Placental epithelial cell (primary cell): ENCODE measurements around the gene HAUS5. TPM values are rescaled to one million over a fixed set of nuclear protein-coding genes. Genes with fewer than 3 reads are reported as not detected.

Experiments used
- total RNA-seq: library from RNA; depleted of rRNA; stranded (reverse); fragments of >200 nt; gene quantifications from 2 replicates; pipeline ENCODE4 v1.2.3, GENCODE V29; 2012

HAUS5 gene
- total RNA-seq: 8.4 and 9.0 TPM in 2 replicates

GRCh38 chr19:35612559-35613321 lies at the start of gene HAUS5:
HAUS5 (plus strand) TSS chr19:35612735; CDS start chr19:35612795, 60 bp downstream.

GRCh38 chr19:35563207-35563829 lies 49.2 kb upstream of the HAUS5 start, which contains the start of gene ATP4A:
ATP4A (minus strand) TSS chr19:35563658; CDS start chr19:35563629, 29 bp downstream.

GRCh38 chr19:35585848-35586247 lies 26.7 kb upstream of the HAUS5 start, which contains the start of gene PMIS2:
PMIS2 (plus strand) TSS chr19:35586173; CDS start chr19:35586260, 87 bp downstream.

GRCh38 chr19:35628565-35629331 lies 16.2 kb downstream of the HAUS5 start, which contains the start of gene RBM42:
RBM42 (plus strand) TSS chr19:35629036; CDS start chr19:35629154, 118 bp downstream.

GRCh38 chr19:35641515-35642151 lies 29.1 kb downstream of the HAUS5 start, which contains the start of gene ETV2:
ETV2 (plus strand) TSS chr19:35641745; CDS start chr19:35642461, 716 bp downstream.

GRCh38 chr19:35648017-35648961 lies 35.8 kb downstream of the HAUS5 start, which contains the start of gene COX6B1:
COX6B1 (plus strand) TSS chr19:35648323; CDS start chr19:35651244, 2,921 bp downstream.

GRCh38 chr19:35666251-35666913 lies 53.8 kb downstream of the HAUS5 start, which contains the start of gene UPK1A:
UPK1A (plus strand) TSS chr19:35666517; CDS start chr19:35666813, 296 bp downstream.

Other genes with a start within 250 kb of the HAUS5 start
- gene GPR42, start 241.7 kb upstream of the HAUS5 start, total RNA-seq: not detected in 2 replicates
- not detected in 2 replicates for gene FFAR2, start 164.5 kb upstream of the HAUS5 start, total RNA-seq
- gene KRTDAP, start 122.3 kb upstream of the HAUS5 start, total RNA-seq: not detected in 2 replicates
- 19.2 and 24.3 TPM in 2 replicates for gene DMKN, start 99.1 kb upstream of the HAUS5 start, total RNA-seq
- gene SBSN, start 84.4 kb upstream of the HAUS5 start, total RNA-seq: not detected in 2 replicates
- not detected in 2 replicates for gene GAPDHS, start 79.3 kb upstream of the HAUS5 start, total RNA-seq
- gene TMEM147, start 67.1 kb upstream of the HAUS5 start, total RNA-seq: 83.2 and 109 TPM in 2 replicates
- gene ATP4A, start 49.1 kb upstream of the HAUS5 start, total RNA-seq: not detected in 2 replicates
- not detected in 2 replicates for gene PMIS2, start 26.6 kb upstream of the HAUS5 start, total RNA-seq
- gene RBM42, start 16.3 kb downstream of the HAUS5 start, total RNA-seq: 49.5 and 79.6 TPM in 2 replicates
- gene ETV2, start 29.0 kb downstream of the HAUS5 start, total RNA-seq: 0.79 TPM in 1 of 2 replicates, not detected in the other
- gene COX6B1, start 35.6 kb downstream of the HAUS5 start, total RNA-seq: 268 and 559 TPM in 2 replicates
- gene UPK1A, start 53.8 kb downstream of the HAUS5 start, total RNA-seq: 0.39 TPM in 1 of 2 replicates, not detected in the other
- gene ZBTB32, start 91.8 kb downstream of the HAUS5 start, total RNA-seq: not detected in 2 replicates
- gene KMT2B, start 105.3 kb downstream of the HAUS5 start, total RNA-seq: 9.7 and 14.5 TPM in 2 replicates
- 2.0 and 3.5 TPM in 2 replicates for gene IGFLR1, start 129.7 kb downstream of the HAUS5 start, total RNA-seq
- gene U2AF1L4, start 132.7 kb downstream of the HAUS5 start, total RNA-seq: 12.7 and 18.8 TPM in 2 replicates
- 13.7 TPM in 2 replicates for gene PSENEN, start 132.9 kb downstream of the HAUS5 start, total RNA-seq
- gene LIN37, start 135.8 kb downstream of the HAUS5 start, total RNA-seq: 41.9 and 45.1 TPM in 2 replicates
- 4.3 and 22.8 TPM in 2 replicates for gene HSPB6, start 144.3 kb downstream of the HAUS5 start, total RNA-seq
- 20.0 and 28.6 TPM in 2 replicates for gene PROSER3, start 145.4 kb downstream of the HAUS5 start, total RNA-seq
- 8.7 and 14.5 TPM in 2 replicates for gene ARHGAP33, start 162.8 kb downstream of the HAUS5 start, total RNA-seq
- gene PRODH2, start 200.1 kb downstream of the HAUS5 start, total RNA-seq: not detected in 2 replicates
- not detected in 2 replicates for gene NPHS1, start 239.8 kb downstream of the HAUS5 start, total RNA-seq
- 0.39 TPM in 1 of 2 replicates, not detected in the other for gene KIRREL2, start 244.2 kb downstream of the HAUS5 start, total RNA-seq